Measurements from ENCODE around the gene BACH2. TPM values are rescaled to one million over a fixed set of nuclear protein-coding genes. Genes with fewer than 3 reads are reported as not detected.

BACH2 gene
- total RNA-seq, 1 donor from 2014 or later: 90.4 TPM

GRCh38 chr6:90302320-90302719, 5.7 kb upstream of the BACH2 start:
- ChIA-PET CTCF (no interaction called here), POLR2A (interaction anchor here (2.6 kb wide), 1 partner anchor 13 kb away, joined by 15 read pairs; no protein-coding TSS in a partner anchor)
- Mint-ChIP-seq H3K4me1 (peaks cover 73% of the 10 kb centered on the region), H3K36me3 (ENCODE audit: low read depth) (no peaks in the 10 kb centered on the region), H3K9me3 (no peaks in the 10 kb centered on the region), H3K27ac (no peak overlapping the region), H3K4me3 (no peak overlapping the region), H3K27me3 (no peaks in the 10 kb centered on the region)
- ATAC-seq (ENCODE audit: low read depth) (no peak), DNase-seq (no peak)
- TF ChIP-seq CTCF (IDR thresholded peaks at IDR 0.05): no peak
- intact Hi-C loops (cut with micrococcal nuclease): no loop called here

- no peak for TF ChIP-seq CTCF (IDR thresholded peaks at IDR 0.05)
- H3K36me3 Mint-ChIP-seq (ENCODE audit: low read depth): no peaks in the 10 kb centered on the region
- ChIA-PET CTCF (no interaction called here), POLR2A (no interaction called here)
- no peak overlapping the region for H3K27ac Mint-ChIP-seq
- ATAC-seq (ENCODE audit: low read depth) (no peak), DNase-seq (no peak)
- no peak overlapping the region for H3K4me3 Mint-ChIP-seq
- H3K9me3 Mint-ChIP-seq: no peaks in the 10 kb centered on the region
- peaks cover 72% of the 10 kb centered on the region for H3K4me1 Mint-ChIP-seq
- H3K27me3 Mint-ChIP-seq: no peaks in the 10 kb centered on the region
- intact Hi-C loops (cut with micrococcal nuclease): no loop called here
Observed at GRCh38 chr6:90301816-90302215, 5.2 kb upstream of the BACH2 start.

- Mint-ChIP-seq H3K27ac (peak overlapping the region; percentile 85), H3K4me3 (peak overlapping the region; percentile 2), H3K9me3 (no peaks in the 10 kb centered on the region), H3K4me1 (peaks cover 52% of the 10 kb centered on the region), H3K36me3 (ENCODE audit: low read depth) (peaks cover 9% of the 10 kb centered on the region), H3K27me3 (no peaks in the 10 kb centered on the region)
- intact Hi-C loops (cut with micrococcal nuclease): loop anchor here (1.0 to 10.0 kb wide), 3 partner anchors 8 to 289 kb away; partner anchors contain the start of gene MAP3K7
- CTCF ChIA-PET: interaction anchor here (0.7 to 7.1 kb wide), 3 partner anchors 91 to 358 kb away, joined by 3 to 43 read pairs (median 3); no protein-coding TSS in a partner anchor
- ATAC-seq (ENCODE audit: low read depth): no peak
- POLR2A ChIA-PET: interaction anchor here (0.7 to 7.1 kb wide), 8 partner anchors 12 to 95 kb away, joined by 3 to 99 read pairs (median 6); no protein-coding TSS in a partner anchor
- no peak for DNase-seq
- no peak for TF ChIP-seq CTCF (IDR thresholded peaks at IDR 0.05)
Observed at GRCh38 chr6:90298459-90299053, 1.9 kb upstream of the BACH2 start.

- no peak for TF ChIP-seq CTCF (IDR thresholded peaks at IDR 0.05)
- Mint-ChIP-seq H3K9me3 (no peaks in the 10 kb centered on the region), H3K4me3 (peak overlapping the region; percentile 81), H3K36me3 (ENCODE audit: low read depth) (peaks cover 9% of the 10 kb centered on the region), H3K27ac (peak overlapping the region; percentile 85), H3K4me1 (peaks cover 52% of the 10 kb centered on the region), H3K27me3 (no peaks in the 10 kb centered on the region)
- ATAC-seq (ENCODE audit: low read depth) (no peak), DNase-seq (no peak)
- ChIA-PET CTCF (interaction anchor here (0.7 to 7.1 kb wide), 6 partner anchors 18 to 357 kb away, joined by 3 to 43 read pairs (median 3); no protein-coding TSS in a partner anchor), POLR2A (interaction anchor here (0.9 to 7.1 kb wide), 12 partner anchors 11 to 95 kb away, joined by 3 to 99 read pairs (median 4); no protein-coding TSS in a partner anchor)
- intact Hi-C loops (cut with micrococcal nuclease): loop anchor here (1.0 to 10.0 kb wide), 3 partner anchors 8 to 289 kb away; partner anchors contain the start of gene MAP3K7
Observed at GRCh38 chr6:90297867-90298381, 1.3 kb upstream of the BACH2 start.
